Neuron (in vitro differentiated cells): ENCODE measurements around the gene PDE3B.
"Not testable (repeated sequence)": the region's sequence is repeated elsewhere in the genome, so short reads cannot be mapped to it uniquely, and the experiment has no call there.

Source experiments
- H2AFZ ChIP-seq: one replicate; pipeline ENCODE4 v1.6.1; 2013; ENCODE audit warnings: low read depth, mild to moderate bottlenecking, inconsistent platforms, low read length, moderate library complexity
- H3K27me3 ChIP-seq: one replicate; pipeline ENCODE4 v1.6.1; 2013; ENCODE audit warnings: low read length; ENCODE audit not compliant: insufficient read depth
- H3K36me3 ChIP-seq: one replicate; pipeline ENCODE4 v1.6.1; 2013; ENCODE audit warnings: low read length; ENCODE audit not compliant: insufficient read depth
- H3K4me1 ChIP-seq: one replicate; pipeline ENCODE4 v1.6.1; 2013; ENCODE audit warnings: low read length; ENCODE audit not compliant: insufficient read depth
- H3K4me3 ChIP-seq: 2 replicates; pipeline ENCODE4 v1.5.1; 2013; ENCODE audit warnings: mild to moderate bottlenecking, low read length, moderate library complexity
- H3K9me3 ChIP-seq: one replicate; pipeline ENCODE4 v1.6.1; 2013; ENCODE audit warnings: low read length

Gene PDE3B

GRCh38 chr11:14746857-14747395 lies 103.3 kb downstream of the PDE3B start:
- Histone ChIP-seq H3K4me3 (no peak overlapping the region), H3K27me3 (no peaks in the 10 kb centered on the region), H3K4me1 (no peaks in the 10 kb centered on the region), H3K36me3 (no peaks in the 10 kb centered on the region), H3K9me3 (peaks cover 8% of the 10 kb centered on the region), H2AFZ (no peak overlapping the region)

GRCh38 chr11:14748090-14748489 lies 104.5 kb downstream of the PDE3B start:
- Histone ChIP-seq H3K9me3 (peaks cover 3% of the 10 kb centered on the region), H3K36me3 (no peaks in the 10 kb centered on the region), H3K27me3 (no peaks in the 10 kb centered on the region), H3K4me3 (no peak overlapping the region), H3K4me1 (no peaks in the 10 kb centered on the region), H2AFZ (no peak overlapping the region)

- H3K4me1 ChIP-seq: no peaks in the 10 kb centered on the region
- H2AFZ ChIP-seq: no peak overlapping the region
- no peak overlapping the region for H3K4me3 ChIP-seq
- H3K36me3 ChIP-seq: no peaks in the 10 kb centered on the region
- no peaks in the 10 kb centered on the region for H3K27me3 ChIP-seq
- H3K9me3 ChIP-seq: no peaks in the 10 kb centered on the region
Observed at GRCh38 chr11:14750911-14751310, 107.3 kb downstream of the PDE3B start.

- Histone ChIP-seq H3K27me3 (no peaks in the 10 kb centered on the region), H2AFZ (no peak overlapping the region), H3K4me1 (no peaks in the 10 kb centered on the region)
Observed at GRCh38 chr11:14751975-14752407, 108.4 kb downstream of the PDE3B start.

GRCh38 chr11:14755140-14755539 lies 111.5 kb downstream of the PDE3B start:
- H3K27me3 ChIP-seq: no peaks in the 10 kb centered on the region
- no peaks in the 10 kb centered on the region for H3K36me3 ChIP-seq
- H2AFZ ChIP-seq: no peak overlapping the region
- H3K9me3 ChIP-seq: no peaks in the 10 kb centered on the region
- no peak overlapping the region for H3K4me3 ChIP-seq
- no peaks in the 10 kb centered on the region for H3K4me1 ChIP-seq

More at GRCh38 chr11:14751975-14752407, 108.4 kb downstream of the PDE3B start:
- H3K4me3 ChIP-seq: no peak overlapping the region
- H3K9me3 ChIP-seq: no peaks in the 10 kb centered on the region
- no peaks in the 10 kb centered on the region for H3K36me3 ChIP-seq

GRCh38 chr11:14756349-14756748 lies 112.7 kb downstream of the PDE3B start:
- H3K9me3 ChIP-seq: no peaks in the 10 kb centered on the region
- no peaks in the 10 kb centered on the region for H3K27me3 ChIP-seq
- no peak overlapping the region for H2AFZ ChIP-seq
- no peak overlapping the region for H3K4me3 ChIP-seq
- H3K4me1 ChIP-seq: no peaks in the 10 kb centered on the region
- H3K36me3 ChIP-seq: no peaks in the 10 kb centered on the region

- H3K36me3 ChIP-seq, H3K4me1 ChIP-seq, H3K4me3 ChIP-seq, H2AFZ ChIP-seq, H3K27me3 ChIP-seq, H3K9me3 ChIP-seq: not testable (repeated sequence)
Observed at GRCh38 chr11:14759300-14760012, 115.9 kb downstream of the PDE3B start.

- H3K27me3 ChIP-seq: no peaks in the 10 kb centered on the region
- no peaks in the 10 kb centered on the region for H3K9me3 ChIP-seq
- no peak overlapping the region for H3K4me3 ChIP-seq
- no peaks in the 10 kb centered on the region for H3K36me3 ChIP-seq
- H3K4me1 ChIP-seq: no peaks in the 10 kb centered on the region
- H2AFZ ChIP-seq: no peak overlapping the region
Observed at GRCh38 chr11:14764179-14764578, 120.6 kb downstream of the PDE3B start.

GRCh38 chr11:14764579-14765527 lies 121.2 kb downstream of the PDE3B start:
- Histone ChIP-seq H3K27me3 (no peaks in the 10 kb centered on the region), H2AFZ (no peak overlapping the region), H3K4me3 (no peak overlapping the region), H3K36me3 (no peaks in the 10 kb centered on the region), H3K9me3 (no peaks in the 10 kb centered on the region), H3K4me1 (no peaks in the 10 kb centered on the region)

GRCh38 chr11:14766585-14766984 lies 123.0 kb downstream of the PDE3B start:
- Histone ChIP-seq H3K27me3 (no peaks in the 10 kb centered on the region), H3K4me1 (no peaks in the 10 kb centered on the region), H3K36me3 (no peaks in the 10 kb centered on the region), H2AFZ (no peak overlapping the region), H3K4me3 (no peak overlapping the region), H3K9me3 (no peaks in the 10 kb centered on the region)

GRCh38 chr11:14768526-14769188 lies 125.1 kb downstream of the PDE3B start:
- H2AFZ ChIP-seq: no peak overlapping the region
- no peaks in the 10 kb centered on the region for H3K4me1 ChIP-seq
- no peaks in the 10 kb centered on the region for H3K9me3 ChIP-seq
- H3K27me3 ChIP-seq: no peaks in the 10 kb centered on the region
- no peak overlapping the region for H3K4me3 ChIP-seq
- H3K36me3 ChIP-seq: no peaks in the 10 kb centered on the region

GRCh38 chr11:14773755-14774154 lies 130.2 kb downstream of the PDE3B start:
- no peaks in the 10 kb centered on the region for H3K27me3 ChIP-seq
- peaks cover 7% of the 10 kb centered on the region for H3K9me3 ChIP-seq
- no peak overlapping the region for H2AFZ ChIP-seq
- no peaks in the 10 kb centered on the region for H3K36me3 ChIP-seq
- H3K4me1 ChIP-seq: no peaks in the 10 kb centered on the region
- no peak overlapping the region for H3K4me3 ChIP-seq

- Histone ChIP-seq H3K27me3 (no peaks in the 10 kb centered on the region), H3K9me3 (peaks cover 7% of the 10 kb centered on the region), H3K4me3 (no peak overlapping the region), H2AFZ (no peak overlapping the region), H3K4me1 (no peaks in the 10 kb centered on the region), H3K36me3 (no peaks in the 10 kb centered on the region)
Observed at GRCh38 chr11:14774721-14775120, 131.1 kb downstream of the PDE3B start.
